NCI-H128 (cell line): Measurements from ENCODE around the gene ARPIN.
"Not testable (repeated sequence)": the region's sequence is repeated elsewhere in the genome, so short reads cannot be mapped to it uniquely, and the experiment has no call there.

ENCODE experiments used
- DNase-seq: peaks from one replicate; lab custom pipeline; 2025; ENCODE audit not compliant: unreplicated experiment; lab: John Stamatoyannopoulos, UW

Gene ARPIN

DNA sequence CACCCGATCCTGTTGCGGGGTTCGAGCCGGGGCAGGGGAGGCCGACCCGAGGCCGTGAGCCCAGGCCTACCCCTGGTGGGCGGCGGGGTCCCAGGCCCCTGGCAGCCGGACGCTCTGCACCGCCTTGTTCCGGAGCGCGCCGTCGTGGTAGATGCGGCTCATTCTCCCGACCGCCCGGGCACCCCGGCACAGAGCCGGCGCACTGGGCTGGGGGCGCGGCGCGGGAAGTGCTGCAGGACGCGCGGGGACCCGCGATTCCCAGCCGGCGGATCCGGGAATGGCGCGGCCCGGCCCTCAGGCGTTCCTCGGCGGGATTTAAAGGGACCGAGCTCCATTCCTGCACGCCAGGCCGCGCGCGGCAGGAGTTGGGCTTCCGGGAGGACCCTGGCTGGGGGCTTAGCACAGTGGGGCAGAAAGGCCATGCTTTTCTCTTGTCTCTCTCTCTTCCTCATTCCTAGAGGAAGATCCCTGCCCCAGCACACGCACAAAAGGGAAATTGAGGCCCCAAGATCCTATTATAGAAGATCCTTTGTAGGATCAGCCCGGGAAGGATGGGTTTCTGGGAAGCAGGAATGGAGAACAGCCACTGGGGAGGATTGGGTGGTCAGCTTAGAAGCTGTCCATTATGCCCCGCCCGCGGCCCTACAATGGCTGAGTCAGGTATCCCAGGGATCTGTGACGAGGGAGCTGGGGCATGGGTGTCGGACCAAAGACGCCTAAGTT, at the start of gene ARPIN:
TSS of gene ARPIN (minus strand) at position 279 of the 723 bp plus-strand sequence. CDS start at position 162, 117 bp downstream.
- no peak for DNase-seq

DNA sequence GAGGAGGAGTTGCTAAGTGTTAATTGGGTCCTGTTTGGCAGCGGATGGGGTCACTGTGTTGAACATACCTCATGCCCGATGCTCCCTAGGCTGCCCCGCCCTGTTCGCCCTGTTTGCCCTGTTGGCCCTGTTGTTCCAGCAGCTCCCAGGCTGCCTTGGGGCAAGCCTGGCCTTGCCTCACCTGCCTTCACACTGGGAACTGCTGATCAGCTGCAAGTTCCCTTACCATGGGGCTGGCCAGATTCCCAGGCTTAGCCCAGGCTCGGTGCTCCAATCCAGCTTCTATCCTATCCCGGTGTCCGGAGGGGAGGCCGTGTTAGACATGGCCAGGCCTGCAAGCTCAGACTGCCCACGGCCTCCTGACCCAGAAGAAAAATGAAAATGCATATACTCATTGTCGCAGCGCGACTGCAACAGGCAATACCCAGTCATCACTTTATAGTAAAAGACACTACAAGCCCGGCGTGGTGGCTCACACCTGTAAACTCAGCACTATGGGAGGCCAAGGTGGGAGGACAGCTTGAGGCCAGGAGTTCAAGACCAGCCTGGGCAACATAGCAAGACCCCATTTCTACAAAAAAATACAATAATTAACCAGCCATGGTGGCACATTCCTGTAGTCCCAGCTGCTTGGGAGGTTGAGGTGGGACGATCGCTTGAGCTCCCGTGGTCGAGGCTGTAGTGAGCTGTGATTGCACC, 45.5 kb upstream of the ARPIN start:
- DNase-seq, result no peak

DNA sequence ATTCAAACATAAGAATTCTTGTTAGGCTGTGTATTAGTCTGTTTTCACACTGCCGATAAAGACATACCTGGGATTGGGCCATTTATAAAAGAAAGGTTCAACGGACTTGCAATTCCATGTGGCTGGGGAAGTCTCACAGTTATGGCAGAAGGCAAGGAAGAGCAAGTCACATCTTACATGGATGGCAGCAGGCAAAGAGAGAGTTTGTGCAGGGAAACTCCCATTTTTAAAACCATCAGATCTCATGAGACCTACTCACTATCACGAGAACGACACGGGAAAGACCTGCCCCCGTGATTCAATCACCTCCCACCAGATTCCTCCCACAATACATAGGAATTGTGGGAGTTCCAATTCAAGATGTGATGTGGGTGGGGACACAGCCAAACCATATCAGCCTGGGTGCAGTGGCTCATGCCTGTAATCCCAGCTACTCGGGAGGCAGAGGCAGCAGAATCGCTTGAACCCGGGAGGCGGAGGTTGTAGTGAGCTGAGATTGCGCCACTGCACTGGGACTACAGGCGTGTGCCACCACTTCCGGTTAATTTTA, 42.8 kb upstream of the ARPIN start:
- not testable (repeated sequence) for DNase-seq

DNA sequence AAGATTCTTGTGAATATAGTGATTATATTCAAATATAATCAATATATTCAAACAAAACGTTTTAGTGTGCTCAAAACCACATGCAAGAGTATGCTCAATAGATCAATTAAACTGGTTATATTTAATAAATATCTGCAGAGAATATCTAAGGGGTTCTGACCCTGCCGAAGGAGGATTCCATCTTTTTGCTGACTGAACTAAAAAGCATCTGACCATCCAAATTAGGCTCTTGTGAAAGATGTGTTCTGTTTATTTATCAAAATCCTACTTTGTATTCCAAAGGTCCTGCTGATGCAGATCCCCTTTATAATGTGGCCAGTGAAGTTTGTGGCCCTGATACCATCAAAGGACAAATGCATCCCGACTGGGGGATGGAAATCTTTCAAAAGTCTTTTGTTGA, 41.8 kb upstream of the ARPIN start:
- DNase-seq, result no peak

DNA sequence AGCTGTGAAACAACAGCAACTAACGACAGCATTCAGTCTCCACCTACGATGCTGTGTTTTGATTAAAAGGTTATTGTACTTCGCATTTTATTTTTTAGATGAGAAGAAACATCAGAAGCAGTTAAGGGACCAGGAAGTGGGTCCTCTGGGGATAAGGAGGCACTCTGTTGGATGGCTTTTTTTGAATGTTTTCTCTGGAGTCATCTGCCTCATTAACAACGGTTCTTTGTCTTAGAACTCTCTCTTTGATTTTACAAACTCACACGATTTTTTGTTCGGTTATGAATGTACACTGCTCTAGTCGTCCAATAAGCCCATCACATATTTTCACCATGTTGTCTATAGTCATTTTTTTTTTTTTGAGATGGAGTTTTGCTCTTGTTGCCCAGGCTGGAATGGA, 36.0 kb upstream of the ARPIN start:
- DNase-seq, result no peak

DNA sequence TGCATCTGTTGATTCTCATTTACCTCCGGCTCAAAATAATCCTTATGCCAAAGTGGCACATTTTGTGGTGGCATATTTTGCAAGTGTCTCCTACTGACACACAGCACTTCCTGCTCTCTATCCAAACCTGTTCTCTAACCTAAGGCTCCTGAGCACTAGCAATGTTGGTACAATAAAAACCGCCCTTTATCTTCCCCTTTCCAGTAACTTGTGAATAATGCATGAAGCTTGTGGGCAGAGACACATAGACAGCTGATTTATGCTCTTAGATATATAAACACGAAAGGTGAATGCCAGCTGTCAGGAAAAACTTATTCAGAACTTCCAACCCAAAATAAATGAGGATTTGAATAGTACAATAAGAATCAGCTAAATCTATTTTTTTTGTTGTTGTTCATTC, 34.6 kb upstream of the ARPIN start:
- no peak for DNase-seq

DNA sequence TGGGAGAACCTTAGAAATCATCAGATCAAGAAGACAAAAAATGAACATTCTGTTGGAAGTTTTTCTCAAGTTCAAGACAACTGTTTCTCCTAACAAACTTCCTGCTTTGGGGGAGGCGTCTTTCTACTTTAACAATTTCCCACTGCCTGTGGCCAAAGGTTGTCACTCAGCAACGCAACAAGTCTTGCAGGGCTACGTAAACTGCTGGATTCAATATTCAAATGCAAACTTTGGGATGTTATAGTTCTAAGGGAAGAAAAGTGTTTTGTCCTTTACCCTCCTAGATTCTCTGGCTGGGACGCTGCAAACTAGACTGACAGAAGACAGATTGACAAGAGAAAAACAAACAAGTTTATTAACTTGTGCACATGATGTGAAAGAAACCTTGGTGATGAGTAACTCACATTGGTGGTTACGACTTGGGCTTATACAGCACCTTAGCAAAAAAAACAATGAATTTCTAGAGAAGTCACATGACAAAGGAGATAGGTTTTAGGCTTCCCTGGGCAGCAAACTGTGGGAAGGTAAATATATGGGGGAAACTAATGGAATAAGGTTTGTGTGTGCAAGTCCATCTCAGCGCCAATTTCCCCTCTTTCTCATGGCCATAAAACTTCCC, 34.0 kb upstream of the ARPIN start:
- DNase-seq, result no peak

DNA sequence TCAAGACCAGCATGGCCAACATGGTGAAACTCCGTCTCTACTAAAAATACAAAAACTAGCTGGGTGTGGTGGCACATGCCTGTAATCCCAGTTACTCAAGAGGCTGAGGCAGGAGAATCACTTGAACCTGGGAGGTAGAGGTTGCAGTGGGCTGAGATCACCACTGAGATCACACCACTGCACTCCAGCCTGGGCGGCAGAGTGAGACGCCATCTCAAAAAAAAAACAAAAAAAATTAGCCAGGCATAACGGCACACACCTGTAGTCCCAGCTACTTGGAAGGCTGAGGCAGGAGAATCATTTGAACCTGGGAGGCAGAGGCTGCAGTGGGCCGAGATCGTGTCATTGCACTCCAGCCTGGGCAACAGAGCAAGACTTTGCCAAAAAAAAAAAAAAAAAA, 31.0 kb upstream of the ARPIN start:
- DNase-seq, result not testable (repeated sequence)

DNA sequence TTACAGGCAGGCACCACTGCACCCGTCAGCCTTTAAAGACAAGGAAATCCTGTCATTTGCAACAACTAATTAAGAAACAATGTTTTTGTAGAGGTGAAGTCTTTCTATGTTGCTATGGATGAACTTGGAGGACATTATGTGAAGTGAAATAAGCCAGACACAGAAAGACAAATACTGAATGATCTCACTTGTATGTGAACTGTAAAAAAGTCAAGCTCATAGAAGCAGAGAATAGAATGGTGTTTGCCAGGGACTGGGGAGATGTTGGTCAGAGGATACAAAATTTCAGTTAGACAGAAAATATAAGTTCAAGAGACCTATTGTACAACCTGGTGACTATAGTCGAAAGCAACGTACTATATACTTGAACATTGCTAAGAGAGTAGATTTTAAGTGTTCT, 27.2 kb upstream of the ARPIN start:
- DNase-seq, result no peak

DNA sequence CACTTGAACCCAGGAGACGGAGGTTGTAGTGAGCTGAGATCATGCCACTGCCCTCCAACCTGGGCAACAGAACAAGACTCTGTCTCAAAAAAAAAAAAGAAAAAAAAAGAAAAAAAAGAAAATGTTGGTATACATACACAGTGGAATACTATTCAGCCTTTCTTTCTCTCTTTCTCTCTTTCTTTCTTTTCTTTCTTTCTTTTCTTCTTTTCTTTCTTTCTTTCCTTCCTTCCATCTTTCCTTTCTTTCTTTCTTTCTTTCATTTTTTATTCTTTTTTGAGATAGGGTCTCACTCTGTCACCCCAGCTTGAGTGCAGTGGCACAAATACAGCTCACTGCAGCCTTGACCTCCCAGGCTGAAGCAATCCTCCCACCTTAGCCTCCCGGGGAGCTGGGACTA, 26.6 kb upstream of the ARPIN start:
- DNase-seq, result not testable (repeated sequence)

DNA sequence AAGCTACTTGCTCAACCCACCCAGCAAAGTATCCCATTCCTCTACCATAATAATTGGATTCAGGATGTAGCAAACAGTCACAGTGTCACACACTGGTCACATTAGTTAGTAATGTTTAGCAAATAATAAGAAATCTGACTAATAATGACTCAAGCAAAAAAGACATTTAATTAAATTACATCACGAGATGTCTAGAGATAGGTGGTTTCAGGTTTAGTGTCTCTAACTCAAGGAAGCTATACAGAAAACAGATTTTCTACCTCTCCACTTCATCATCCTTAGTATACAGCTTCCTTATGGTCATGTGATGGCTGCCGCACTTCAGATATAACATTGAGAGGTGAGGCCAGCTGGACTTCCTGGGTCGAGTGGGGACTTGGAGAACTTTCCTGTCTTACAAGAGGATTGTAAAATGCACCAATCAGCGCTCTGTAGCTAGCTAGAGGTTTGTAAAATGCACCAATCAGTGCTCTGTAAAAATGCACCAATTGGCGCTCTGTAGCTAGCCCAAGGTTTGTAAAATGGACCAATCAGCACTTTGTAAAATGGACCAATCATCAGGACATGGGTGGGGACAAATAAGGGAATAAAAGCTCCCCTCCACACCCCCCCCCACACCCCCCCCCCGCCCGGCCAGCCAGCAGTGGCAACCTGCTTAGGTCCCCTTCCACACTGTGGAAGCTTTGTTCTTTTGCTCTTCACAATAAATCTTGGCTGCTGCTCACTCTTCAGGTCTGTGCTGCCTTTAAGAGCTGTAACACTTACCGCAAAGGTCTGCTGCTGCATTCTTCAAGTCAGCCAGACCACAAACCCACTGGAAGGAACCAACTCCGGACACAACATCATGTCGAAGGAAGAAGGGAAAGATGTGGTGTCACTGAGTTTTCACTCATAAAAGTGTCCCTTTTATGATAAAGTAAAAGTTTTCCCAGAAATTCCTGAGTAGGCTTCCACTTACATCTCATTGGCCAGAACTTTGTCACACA, 24.9 kb upstream of the ARPIN start:
- no peak for DNase-seq

DNA sequence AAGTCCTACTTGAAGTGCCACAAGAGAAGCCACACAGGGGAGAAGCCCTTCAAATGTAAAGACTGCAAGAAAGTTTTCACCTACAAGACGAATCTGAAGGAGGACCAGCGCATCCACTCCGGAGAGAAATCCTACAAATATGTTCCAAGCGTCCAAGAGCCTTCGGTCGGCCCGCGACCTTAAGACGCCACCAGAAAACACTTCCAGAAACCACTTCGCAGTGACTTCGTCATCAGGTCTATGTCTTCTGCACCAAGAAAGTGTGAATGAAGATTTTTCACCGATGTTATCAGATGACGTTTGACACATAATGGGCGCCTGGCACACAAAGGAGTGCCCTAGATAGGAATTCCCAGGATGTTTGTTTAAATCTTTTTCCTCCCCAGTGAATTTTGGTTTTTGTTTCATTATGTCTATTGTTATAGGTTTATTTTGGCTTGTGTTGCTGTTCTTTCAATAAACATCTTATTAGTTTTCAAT, 24.1 kb upstream of the ARPIN start:
- DNase-seq, result no peak

DNA sequence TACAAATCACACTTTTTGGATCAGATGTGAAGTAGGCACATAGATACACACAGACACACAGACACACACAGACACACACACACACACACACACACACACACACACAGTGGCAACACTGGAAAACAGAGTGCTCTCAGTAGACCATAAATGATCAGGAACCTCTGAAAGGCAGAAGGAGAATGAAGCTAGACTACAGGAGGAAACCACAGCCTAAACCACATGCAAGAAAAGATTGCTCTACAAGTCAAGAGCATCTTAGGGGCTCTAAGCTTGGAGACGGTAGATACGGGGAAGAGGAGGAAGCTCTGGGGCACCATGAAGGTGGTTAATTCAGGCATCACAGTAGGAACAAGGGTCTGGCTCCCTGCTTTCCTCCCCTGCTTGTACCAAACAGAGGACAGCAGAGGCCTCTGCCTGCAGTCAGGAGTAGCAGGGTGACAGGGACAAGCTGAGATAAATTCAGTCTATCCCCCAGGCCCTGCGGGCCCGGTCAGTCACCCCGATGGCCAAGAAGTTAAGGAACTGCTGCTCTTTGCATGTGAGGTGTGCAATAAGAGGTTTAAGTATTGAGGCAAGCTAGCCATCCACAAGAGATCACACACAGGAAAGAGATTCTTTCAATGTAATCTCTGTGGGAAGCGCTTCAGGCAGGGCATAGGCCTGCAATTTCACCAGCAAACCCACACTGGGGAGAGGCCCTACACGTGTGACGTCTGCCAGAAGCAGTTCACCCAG, 23.5 kb upstream of the ARPIN start:
- no peak for DNase-seq

DNA sequence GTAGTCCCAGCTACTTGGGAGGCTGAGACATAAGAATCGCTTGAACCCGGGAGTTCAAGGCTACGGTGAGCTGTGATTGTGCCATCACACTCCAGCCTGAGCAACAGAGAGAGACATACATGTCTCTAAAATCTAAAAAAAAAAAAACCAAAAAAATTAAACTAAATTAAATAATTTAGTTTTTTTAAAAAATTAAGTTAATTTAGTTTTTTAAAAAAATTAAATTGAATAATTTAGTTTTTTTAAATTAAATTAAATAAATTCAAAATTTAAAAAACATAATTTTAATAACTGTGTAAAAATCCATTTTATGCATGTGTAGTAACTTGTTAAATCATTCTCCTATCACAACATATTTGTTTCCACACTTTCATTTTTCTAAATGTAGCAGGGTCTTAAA, 20.1 kb upstream of the ARPIN start:
- DNase-seq, result no peak

DNA sequence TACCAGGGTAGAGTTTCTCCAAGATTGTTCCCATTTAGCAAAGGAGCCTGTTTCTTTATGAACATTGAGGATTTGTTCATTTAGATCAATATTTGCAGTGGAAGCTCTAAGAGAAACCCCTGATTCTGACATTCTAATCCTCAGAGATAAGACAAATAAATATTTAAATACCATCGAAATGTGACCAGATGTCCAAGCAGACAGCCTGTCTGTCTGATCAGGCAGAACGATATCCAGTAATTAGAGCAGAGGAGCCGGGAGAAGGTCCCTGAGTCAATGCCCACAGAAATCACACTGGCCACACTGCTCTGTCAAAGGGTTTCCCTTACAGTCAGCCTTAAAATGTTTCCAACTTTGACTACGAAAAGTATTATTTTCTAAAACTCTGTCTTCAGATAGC, 15.7 kb upstream of the ARPIN start:
- DNase-seq, result no peak

DNA sequence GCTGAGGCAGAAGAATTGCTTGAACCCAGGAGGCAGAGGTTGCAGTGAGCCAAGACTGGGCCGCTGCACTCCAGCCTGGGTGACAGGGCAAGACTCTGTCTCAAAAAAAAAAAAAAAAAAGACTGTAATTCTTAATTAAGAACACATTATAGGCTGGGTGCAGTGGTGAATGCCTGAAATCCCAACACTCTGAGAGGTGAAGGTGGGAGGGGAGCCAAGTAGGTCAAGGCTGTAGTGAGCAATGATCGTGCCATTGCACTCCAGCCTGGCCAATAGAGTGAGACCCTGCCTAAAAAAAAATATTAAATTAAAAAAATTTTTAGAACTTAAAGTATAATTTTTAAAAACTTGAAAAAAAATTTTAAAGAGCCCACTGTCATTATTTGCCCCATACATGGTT, 13.4 kb upstream of the ARPIN start:
- no peak for DNase-seq

DNA sequence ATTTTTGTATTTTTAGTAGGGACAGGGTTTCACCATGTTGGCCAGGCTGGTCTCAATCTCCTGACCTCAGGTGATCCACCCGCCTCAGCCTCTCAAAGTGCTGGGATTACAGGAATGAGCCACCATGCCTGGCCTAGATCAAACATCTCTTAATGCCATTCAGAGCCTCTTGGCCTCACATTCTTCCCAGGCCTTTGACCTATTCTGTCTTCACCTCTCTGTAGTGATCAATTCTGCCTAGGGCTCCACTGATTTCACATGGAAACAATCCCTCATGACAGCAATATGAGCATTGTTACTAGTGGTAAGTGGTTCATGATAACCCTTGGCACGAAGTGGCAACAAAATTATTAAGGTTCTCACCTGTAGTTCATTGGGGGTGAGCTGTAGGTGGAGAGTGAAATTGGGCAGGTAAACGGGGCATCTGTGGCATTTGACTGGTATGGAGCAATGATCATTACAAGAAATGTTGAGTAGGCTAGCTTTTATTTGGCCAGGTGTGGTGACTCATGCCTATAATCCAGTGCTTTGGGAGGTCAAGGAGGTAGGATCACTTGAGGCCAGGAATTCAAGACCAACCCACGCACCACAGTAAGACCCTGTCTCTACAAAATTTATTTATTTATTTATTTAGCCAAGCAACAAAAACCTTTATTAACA, 4.8 kb upstream of the ARPIN start:
- no peak for DNase-seq

DNA sequence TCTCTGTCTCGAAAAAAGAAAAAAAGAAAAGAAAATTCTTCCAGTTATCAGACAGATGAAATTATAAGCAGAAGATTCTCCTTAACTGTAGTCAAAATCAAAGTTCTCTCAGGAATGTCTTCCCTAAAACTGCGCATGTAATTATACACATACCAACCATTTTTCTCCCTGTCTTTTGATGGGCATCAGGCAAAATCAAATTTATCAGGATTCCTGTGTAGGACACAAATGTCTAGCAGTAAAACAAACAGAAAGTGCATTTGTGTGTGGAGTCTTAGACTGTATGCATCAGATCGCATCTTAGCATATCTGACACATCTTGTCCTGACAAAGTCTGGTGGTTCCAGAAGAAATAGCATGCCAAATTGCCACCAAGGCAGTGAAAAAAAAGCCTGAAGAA, 3.9 kb upstream of the ARPIN start:
- DNase-seq, result no peak

DNA sequence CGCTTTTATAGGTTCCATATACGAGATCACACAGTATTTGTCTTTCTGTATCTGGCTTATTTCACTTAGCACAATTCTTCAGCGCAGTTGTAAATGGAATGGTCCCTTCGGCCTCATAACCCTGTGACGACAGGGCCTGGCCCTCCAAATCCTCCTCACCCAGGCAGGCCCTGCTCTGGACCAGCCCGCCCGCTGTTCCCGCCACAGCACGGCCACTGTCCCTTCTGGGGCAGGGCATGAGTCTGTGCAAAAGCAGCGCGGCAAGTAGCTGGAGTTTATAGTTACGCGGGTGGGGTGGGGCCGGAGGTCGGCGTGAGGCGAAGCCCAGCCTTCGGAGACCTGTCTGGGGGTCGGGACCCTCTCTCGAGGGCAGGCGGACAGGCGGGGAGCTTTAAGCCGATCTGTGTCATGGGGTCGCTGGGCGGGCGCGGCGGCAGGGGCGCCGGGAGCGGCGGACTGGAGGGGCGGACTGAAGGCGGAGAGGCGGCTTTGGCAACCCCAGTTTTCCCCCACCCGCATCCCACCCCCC, 543 bp downstream of the ARPIN start:
- no peak for DNase-seq
